ENCODE results near the gene PTBP1. TPM values are rescaled to one million over a fixed set of nuclear protein-coding genes. Genes with fewer than 3 reads are reported as not detected.
A peak's percentile ranks its signal among the peaks of the same experiment; 100 is the strongest.

The PTBP1 gene
- total RNA-seq, 1 experiment from 2014 or later = 680 TPM

- TF ChIP-seq ZNF512 (CRISPR knock-in tag; IDR thresholded peaks at IDR 0.05; ENCODE audit: borderline replicate concordance) (no peak), PRDM15 (CRISPR knock-in tag; IDR thresholded peaks at IDR 0.05) (no peak)
These were observed 46.1 kb downstream of the PTBP1 start (continued) for GRCh38 chr19:843180-843835.

DNA sequence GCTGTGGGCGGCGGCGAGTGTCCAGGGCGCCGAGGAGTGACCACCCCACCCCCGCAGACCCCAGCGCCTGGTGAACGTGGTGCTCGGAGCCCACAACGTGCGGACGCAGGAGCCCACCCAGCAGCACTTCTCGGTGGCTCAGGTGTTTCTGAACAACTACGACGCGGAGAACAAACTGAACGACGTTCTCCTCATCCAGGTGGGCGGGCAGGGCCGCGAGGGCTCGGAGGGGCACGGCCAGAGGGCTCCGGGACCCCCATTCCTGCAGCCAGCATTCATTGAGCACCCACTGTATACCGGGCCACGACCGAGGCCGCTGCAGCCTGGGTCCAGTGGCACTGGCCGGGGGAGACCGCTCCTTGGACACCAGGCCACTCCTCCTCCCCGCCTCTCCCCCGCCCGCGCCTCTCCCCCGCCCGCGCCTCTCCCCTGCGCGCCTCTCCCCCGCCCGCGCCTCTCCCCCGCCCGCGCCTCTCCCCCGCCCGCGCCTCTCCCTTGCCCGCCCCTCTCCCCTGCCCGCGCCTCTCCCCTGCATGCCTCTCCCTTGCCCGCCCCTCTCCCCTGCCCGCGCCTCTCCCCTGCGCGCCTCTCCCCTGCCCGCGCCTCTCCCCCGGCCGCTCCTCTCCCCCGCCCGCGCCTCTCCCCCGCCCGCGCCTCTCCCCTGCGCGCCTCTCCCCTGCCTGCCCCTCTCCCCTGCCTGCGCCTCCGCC, 46.7 kb downstream of the PTBP1 start:
- Mint-ChIP-seq H3K36me3 (no peaks in the 10 kb centered on the region), H3K4me1 (no peaks in the 10 kb centered on the region), H3K4me3 (peak overlapping the region; percentile 52), H3K9me3 (peaks cover 4% of the 10 kb centered on the region), H3K27me3 (ENCODE audit: low read depth) (peaks cover 42% of the 10 kb centered on the region), H3K27ac (no peak overlapping the region)
- ChIA-PET CTCF (interaction anchor here (1.1 kb wide), 1 partner anchor 13 kb away, joined by 6 read pairs; no protein-coding TSS in a partner anchor), POLR2A (no interaction called here)
- DNase-seq (ENCODE audit: low spot score) (no peak), ATAC-seq (no peak; the same call in 1 of the 2 replicates)
- TF ChIP-seq ZNF396 (CRISPR knock-in tag; IDR thresholded peaks at IDR 0.05; ENCODE audit: borderline replicate concordance) (no peak), JUN (CRISPR knock-in tag; IDR thresholded peaks at IDR 0.05) (no peak), ZNF671 (CRISPR knock-in tag; IDR thresholded peaks at IDR 0.05) (no peak), TCF7 (CRISPR knock-in tag; IDR thresholded peaks at IDR 0.05; ENCODE audit: low read depth) (no peak), NFYB (CRISPR knock-in tag; conservative IDR thresholded peaks at IDR 0.05; ENCODE audit: low read depth) (no peak), ZBTB21 (CRISPR knock-in tag; IDR thresholded peaks at IDR 0.05; ENCODE audit: borderline replicate concordance) (no peak), ATF1 (CRISPR knock-in tag; IDR thresholded peaks at IDR 0.05) (no peak), ZNF532 (CRISPR knock-in tag; IDR thresholded peaks at IDR 0.05; ENCODE audit: borderline replicate concordance) (no peak), ESRRA (CRISPR knock-in tag; IDR thresholded peaks at IDR 0.05; ENCODE audit: borderline replicate concordance) (no peak)
- TF ChIP-seq, protein P1, sequence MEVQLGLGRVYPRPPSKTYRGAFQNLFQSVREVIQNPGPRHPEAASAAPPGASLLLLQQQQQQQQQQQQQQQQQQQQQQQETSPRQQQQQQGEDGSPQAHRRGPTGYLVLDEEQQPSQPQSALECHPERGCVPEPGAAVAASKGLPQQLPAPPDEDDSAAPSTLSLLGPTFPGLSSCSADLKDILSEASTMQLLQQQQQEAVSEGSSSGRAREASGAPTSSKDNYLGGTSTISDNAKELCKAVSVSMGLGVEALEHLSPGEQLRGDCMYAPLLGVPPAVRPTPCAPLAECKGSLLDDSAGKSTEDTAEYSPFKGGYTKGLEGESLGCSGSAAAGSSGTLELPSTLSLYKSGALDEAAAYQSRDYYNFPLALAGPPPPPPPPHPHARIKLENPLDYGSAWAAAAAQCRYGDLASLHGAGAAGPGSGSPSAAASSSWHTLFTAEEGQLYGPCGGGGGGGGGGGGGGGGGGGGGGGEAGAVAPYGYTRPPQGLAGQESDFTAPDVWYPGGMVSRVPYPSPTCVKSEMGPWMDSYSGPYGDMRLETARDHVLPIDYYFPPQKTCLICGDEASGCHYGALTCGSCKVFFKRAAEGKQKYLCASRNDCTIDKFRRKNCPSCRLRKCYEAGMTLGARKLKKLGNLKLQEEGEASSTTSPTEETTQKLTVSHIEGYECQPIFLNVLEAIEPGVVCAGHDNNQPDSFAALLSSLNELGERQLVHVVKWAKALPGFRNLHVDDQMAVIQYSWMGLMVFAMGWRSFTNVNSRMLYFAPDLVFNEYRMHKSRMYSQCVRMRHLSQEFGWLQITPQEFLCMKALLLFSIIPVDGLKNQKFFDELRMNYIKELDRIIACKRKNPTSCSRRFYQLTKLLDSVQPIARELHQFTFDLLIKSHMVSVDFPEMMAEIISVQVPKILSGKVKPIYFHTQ (CRISPR knock-in tag; IDR thresholded peaks at IDR 0.05) = no peak
